ENCODE results near the gene ARID1A.

- TF ChIP-seq GATA3 (IDR thresholded peaks at IDR 0.05; ENCODE audit: low read depth, low read length), result no peak
- no peak for TF ChIP-seq GATA2 (IDR thresholded peaks at IDR 0.05; ENCODE audit: low read depth, low read length)
Measured at GRCh38 chr1:26726784-26727183, 31.0 kb downstream of the ARID1A start.
